Neural crest cell (in vitro differentiated cells): ENCODE data around the gene STKLD1. TPM values are rescaled to one million over a fixed set of nuclear protein-coding genes. Genes with fewer than 3 reads are reported as not detected.

Experiments used
- DNase-seq: peaks from one replicate; pipeline ENCODE4 v3.0.0; 2021; ENCODE audit warnings: low read depth, mixed read lengths, low spot score
- H3K27ac Mint-ChIP-seq: one replicate; pipeline ENCODE4 v1.8.0; 2021; ENCODE audit warnings: mild to moderate bottlenecking, mixed read lengths; ENCODE audit not compliant: unreplicated experiment
- H3K27me3 Mint-ChIP-seq: 2 replicates; pipeline ENCODE4 v1.8.0; 2021; ENCODE audit warnings: low read depth, mild to moderate bottlenecking, mixed read lengths
- H3K36me3 Mint-ChIP-seq: 2 replicates; pipeline ENCODE4 v1.8.0; 2021; ENCODE audit warnings: low read depth, mild to moderate bottlenecking, mixed read lengths
- H3K4me1 Mint-ChIP-seq: 2 replicates; pipeline ENCODE4 v1.8.0; 2021; ENCODE audit warnings: mixed read lengths
- H3K4me3 Mint-ChIP-seq: one replicate; pipeline ENCODE4 v1.8.0; 2021; ENCODE audit warnings: mild to moderate bottlenecking, mixed read lengths
- H3K9me3 Mint-ChIP-seq: 2 replicates; pipeline ENCODE4 v1.8.0; 2021; ENCODE audit warnings: mixed read lengths
- total RNA-seq: library from RNA; stranded (reverse); gene quantifications from 2 replicates; pipeline ENCODE4 v1.2.1, GENCODE V29; 2021
- TF ChIP-seq, protein P1 (sequence below): fragments of 200-600 bp; sonication (generic); conservative IDR thresholded peaks from 2 replicates; pipeline ENCODE4 v1.5.0; 2021; ENCODE audit warnings: antibody characterized with exemption, mild to moderate bottlenecking

The STKLD1 gene
- total RNA-seq, 1 donor from 2014 or later: 2.9 TPM

DNA sequence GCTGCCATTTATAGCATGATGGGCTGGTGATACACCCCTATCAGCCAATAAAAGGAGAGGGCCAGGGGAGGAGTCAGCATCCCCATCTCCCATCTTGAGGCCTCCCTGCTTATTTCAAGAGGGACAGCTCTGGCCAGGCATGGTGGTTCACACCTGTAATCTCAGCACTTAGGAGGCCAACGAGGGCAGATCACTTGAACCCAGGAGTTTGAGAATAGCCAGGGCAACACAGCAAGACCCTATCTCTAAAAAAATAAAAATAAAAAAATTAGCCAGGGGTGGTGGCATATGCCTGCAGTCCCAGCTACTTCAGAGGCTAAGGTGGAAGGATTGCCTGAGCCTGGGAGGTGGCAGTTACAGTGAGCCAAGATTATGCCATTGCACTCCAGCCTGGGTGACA, 31.9 kb downstream of the STKLD1 start:
- Mint-ChIP-seq H3K27ac (no peak overlapping the region), H3K9me3 (no peaks in the 10 kb centered on the region), H3K4me3 (no peak overlapping the region), H3K4me1 (no peaks in the 10 kb centered on the region), H3K27me3 (no peaks in the 10 kb centered on the region), H3K36me3 (peaks cover 10% of the 10 kb centered on the region)
- no peak for DNase-seq
- TF ChIP-seq, protein P1, sequence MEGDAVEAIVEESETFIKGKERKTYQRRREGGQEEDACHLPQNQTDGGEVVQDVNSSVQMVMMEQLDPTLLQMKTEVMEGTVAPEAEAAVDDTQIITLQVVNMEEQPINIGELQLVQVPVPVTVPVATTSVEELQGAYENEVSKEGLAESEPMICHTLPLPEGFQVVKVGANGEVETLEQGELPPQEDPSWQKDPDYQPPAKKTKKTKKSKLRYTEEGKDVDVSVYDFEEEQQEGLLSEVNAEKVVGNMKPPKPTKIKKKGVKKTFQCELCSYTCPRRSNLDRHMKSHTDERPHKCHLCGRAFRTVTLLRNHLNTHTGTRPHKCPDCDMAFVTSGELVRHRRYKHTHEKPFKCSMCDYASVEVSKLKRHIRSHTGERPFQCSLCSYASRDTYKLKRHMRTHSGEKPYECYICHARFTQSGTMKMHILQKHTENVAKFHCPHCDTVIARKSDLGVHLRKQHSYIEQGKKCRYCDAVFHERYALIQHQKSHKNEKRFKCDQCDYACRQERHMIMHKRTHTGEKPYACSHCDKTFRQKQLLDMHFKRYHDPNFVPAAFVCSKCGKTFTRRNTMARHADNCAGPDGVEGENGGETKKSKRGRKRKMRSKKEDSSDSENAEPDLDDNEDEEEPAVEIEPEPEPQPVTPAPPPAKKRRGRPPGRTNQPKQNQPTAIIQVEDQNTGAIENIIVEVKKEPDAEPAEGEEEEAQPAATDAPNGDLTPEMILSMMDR: no peak

GRCh38 chr9:133415170-133415569, 39.0 kb downstream of the STKLD1 start:
- H3K36me3 Mint-ChIP-seq: peaks cover 3% of the 10 kb centered on the region
- H3K4me1 Mint-ChIP-seq: peaks cover 26% of the 10 kb centered on the region
- peak overlapping the region; percentile 23 for H3K4me3 Mint-ChIP-seq

GRCh38 chr9:133417541-133418461, 41.6 kb downstream of the STKLD1 start, which contains the start of gene REXO4:
TSS of gene REXO4 (minus strand) at chr9:133418010. CDS start at chr9:133417844, 166 bp downstream.
- H3K9me3 Mint-ChIP-seq: no peaks in the 10 kb centered on the region
- peak within 1 kb of the TSS; percentile 94 for H3K4me3 Mint-ChIP-seq
- peaks cover 26% of the 10 kb centered on the region for H3K4me1 Mint-ChIP-seq
- DNase-seq: peak; percentile 91
- H3K36me3 Mint-ChIP-seq: peaks cover 2% of the 10 kb centered on the region
- TF ChIP-seq, protein P1: no peak
- no peaks in the 10 kb centered on the region for H3K27me3 Mint-ChIP-seq
- peak within 1 kb of the TSS; percentile 96 for H3K27ac Mint-ChIP-seq

More at GRCh38 chr9:133415170-133415569, 39.0 kb downstream of the STKLD1 start:
- TF ChIP-seq, protein P1: no peak
- DNase-seq: no peak
- Mint-ChIP-seq H3K27me3 (no peaks in the 10 kb centered on the region), H3K9me3 (no peaks in the 10 kb centered on the region), H3K27ac (no peak overlapping the region)

GRCh38 chr9:133419005-133419404, 42.8 kb downstream of the STKLD1 start:
- H3K27me3 Mint-ChIP-seq: no peaks in the 10 kb centered on the region
- peaks cover 26% of the 10 kb centered on the region for H3K4me1 Mint-ChIP-seq
- peak overlapping the region; percentile 55 for H3K27ac Mint-ChIP-seq
- DNase-seq: no peak
- TF ChIP-seq, protein P1: no peak
- peak overlapping the region; percentile 94 for H3K4me3 Mint-ChIP-seq
- peaks cover 2% of the 10 kb centered on the region for H3K36me3 Mint-ChIP-seq
- H3K9me3 Mint-ChIP-seq: no peaks in the 10 kb centered on the region

DNA sequence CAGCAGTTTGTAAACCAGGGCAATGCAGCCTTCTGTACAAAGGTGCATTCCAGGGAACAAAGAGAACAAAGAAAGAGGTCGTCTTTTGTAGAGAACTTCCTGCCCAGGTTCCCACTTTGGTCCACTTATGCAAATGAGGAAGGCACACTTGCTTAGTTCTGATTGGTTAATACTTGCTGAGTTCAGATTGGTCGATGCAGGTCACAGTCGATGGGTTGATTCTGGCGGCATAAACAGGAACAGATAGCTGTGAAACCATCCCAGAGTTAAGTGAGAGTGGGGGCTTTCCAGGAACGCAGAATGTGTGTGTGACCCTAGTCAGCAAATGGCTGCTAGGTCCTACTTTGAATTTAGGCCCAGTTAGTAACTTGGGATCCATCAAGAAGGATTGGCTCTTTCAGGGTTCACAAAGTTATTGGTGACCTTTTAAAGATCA, 44.2 kb downstream of the STKLD1 start:
- peak overlapping the region; percentile 64 for H3K4me3 Mint-ChIP-seq
- peaks cover 26% of the 10 kb centered on the region for H3K4me1 Mint-ChIP-seq
- no peaks in the 10 kb centered on the region for H3K9me3 Mint-ChIP-seq
- H3K27me3 Mint-ChIP-seq: peaks cover 1% of the 10 kb centered on the region
- no peak overlapping the region for H3K27ac Mint-ChIP-seq
- DNase-seq: no peak
- no peaks in the 10 kb centered on the region for H3K36me3 Mint-ChIP-seq
- TF ChIP-seq, protein P1: no peak
